ENCODE measurements around the gene GRID1.
"Not testable (repeated sequence)": the region's sequence is repeated elsewhere in the genome, so short reads cannot be mapped to it uniquely, and the experiment has no call there.

GRID1 gene

GRCh38 chr10:85713885-85714284 is 652.7 kb downstream of the GRID1 start:
- H3K27ac ChIP-seq, result no peak overlapping the region
- TF ChIP-seq CTCF (IDR thresholded peaks at IDR 0.05) (no peak), ZFX (IDR thresholded peaks at IDR 0.05; ENCODE audit: borderline replicate concordance) (no peak)

GRCh38 chr10:85702768-85703167 is 663.8 kb downstream of the GRID1 start:
- no peak overlapping the region for H3K27ac ChIP-seq
- TF ChIP-seq CTCF (IDR thresholded peaks at IDR 0.05) (no peak), ZFX (IDR thresholded peaks at IDR 0.05; ENCODE audit: borderline replicate concordance) (no peak)

DNA sequence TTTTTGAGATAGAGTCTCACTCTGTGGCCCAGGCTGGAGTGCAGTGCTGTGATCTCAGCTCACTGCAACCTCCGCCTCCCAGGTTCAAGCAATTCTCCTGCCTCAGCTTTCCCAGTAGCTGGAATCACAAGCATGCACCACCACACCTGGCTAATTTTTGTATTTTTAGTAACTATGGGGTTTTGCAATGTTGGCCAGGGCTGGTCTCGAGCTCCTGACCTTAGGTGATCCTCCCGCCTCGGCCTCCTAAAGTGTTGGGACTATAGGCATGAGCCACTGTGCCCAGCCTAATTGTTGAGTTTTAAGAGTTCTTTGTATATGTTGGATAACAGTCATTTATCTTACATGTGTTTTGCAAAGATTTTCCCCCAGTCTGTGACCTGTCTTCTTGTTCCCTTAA is 667.5 kb downstream of the GRID1 start:
- H3K27ac ChIP-seq, result not testable (repeated sequence)

- no peak overlapping the region for H3K27ac ChIP-seq
- TF ChIP-seq ZFX (IDR thresholded peaks at IDR 0.05; ENCODE audit: borderline replicate concordance) (no peak), CTCF (IDR thresholded peaks at IDR 0.05) (no peak)
Observed at GRCh38 chr10:85696893-85697292, 669.7 kb downstream of the GRID1 start.

DNA sequence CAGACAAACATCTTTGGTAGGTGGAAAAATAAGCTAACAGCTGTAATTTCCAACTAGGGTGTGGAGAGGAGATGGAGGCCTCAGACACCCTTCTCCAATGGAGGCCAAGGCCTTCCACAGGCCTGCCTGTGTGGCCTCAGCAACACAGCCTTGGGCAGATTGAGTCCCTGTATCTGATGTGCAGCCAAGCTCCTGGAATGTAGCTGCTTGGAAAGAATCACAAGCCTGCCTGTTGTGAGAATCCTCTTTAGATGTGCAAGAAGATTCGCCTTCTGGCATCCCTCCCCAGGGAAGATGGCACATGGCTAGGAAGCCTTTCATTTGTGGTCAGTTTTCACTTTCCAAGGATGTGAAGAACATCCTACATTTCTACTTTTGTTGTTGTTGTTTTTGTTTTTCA is 684.0 kb downstream of the GRID1 start:
- H3K27ac ChIP-seq, result no peak overlapping the region
- TF ChIP-seq CTCF (IDR thresholded peaks at IDR 0.05), result no peak
- no peak for TF ChIP-seq ZFX (IDR thresholded peaks at IDR 0.05; ENCODE audit: borderline replicate concordance)

- no peak for TF ChIP-seq ZFX (IDR thresholded peaks at IDR 0.05; ENCODE audit: borderline replicate concordance)
- no peak for TF ChIP-seq CTCF (IDR thresholded peaks at IDR 0.05)
- H3K27ac ChIP-seq, result no peak overlapping the region
Observed at GRCh38 chr10:85679710-85680109, 686.9 kb downstream of the GRID1 start.

DNA sequence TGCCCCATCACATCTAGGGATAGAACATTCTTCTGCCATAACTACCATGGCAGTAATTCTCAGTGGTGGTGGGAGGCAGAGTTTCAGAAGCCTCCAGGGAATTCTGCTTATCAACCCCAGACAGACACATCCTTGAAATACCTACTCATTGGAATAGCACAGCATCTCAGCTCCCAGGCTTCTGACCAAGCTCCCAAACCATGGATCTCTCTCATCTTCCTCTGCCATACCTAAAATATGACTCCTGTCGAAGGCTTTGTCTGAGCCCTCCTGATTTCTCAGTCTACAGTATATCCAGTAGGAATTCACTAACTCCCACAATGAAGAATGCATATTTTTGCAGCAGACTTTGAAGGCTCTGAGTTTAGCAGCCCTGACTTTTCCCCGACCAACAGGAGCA is 687.5 kb downstream of the GRID1 start:
- TF ChIP-seq CTCF (IDR thresholded peaks at IDR 0.05), result no peak
- no peak for TF ChIP-seq ZFX (IDR thresholded peaks at IDR 0.05; ENCODE audit: borderline replicate concordance)

DNA sequence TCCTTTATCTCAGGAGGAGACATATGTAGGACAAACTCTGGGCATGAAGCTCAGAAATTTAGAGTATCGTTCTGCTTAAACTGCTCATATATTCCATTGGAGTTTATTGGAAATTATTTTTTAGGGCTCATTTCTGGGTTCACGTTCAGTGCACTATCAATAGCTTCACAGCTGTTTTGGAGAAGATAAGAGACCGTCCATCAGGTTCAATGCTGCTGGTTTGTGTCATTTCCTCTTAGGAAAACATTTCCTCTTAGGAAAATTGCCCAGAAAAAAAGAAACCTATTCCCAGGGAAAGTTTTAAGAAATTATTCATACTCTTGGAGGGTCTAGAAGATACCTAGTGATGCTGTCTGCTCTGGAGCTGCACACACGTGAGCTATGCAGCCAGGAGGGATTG is 691.7 kb downstream of the GRID1 start:
- TF ChIP-seq CTCF (IDR thresholded peaks at IDR 0.05) (no peak), ZFX (IDR thresholded peaks at IDR 0.05; ENCODE audit: borderline replicate concordance) (no peak)
- H3K27ac ChIP-seq, result no peak overlapping the region

More for the DNA sequence above, 687.5 kb downstream of the GRID1 start:
- H3K27ac ChIP-seq, result no peak overlapping the region

Data from 22Rv1 (cell line).